CD14-positive monocyte (primary cell): ENCODE measurements around the gene EGFR. TPM values are rescaled to one million over a fixed set of nuclear protein-coding genes. Genes with fewer than 3 reads are reported as not detected.

Experiments
- DNase-seq, 3 donors: peaks; one replicate each; pipeline ENCODE4 v3.0.0-alpha.2; 2011 to 2022
- H2AFZ ChIP-seq: 2 replicates; pipeline ENCODE4 v1.6.0; 2012; ENCODE audit warnings: mild to moderate bottlenecking, low read depth, low read length, inconsistent platforms; ENCODE audit not compliant: insufficient read depth, poor library complexity, severe bottlenecking
- H3K27ac ChIP-seq, 2 donors: 1 replicate in 1 of 2; 2 replicates in 1 of 2; pipeline ENCODE4 v1.5.1; 2012 to 2013; ENCODE audit warnings: low read length in 2 of 2, control low read depth in 1 of 2, inconsistent platforms in 1 of 2, low read depth in 1 of 2, mild to moderate bottlenecking in 1 of 2
- H3K27me3 ChIP-seq, 2 donors: one replicate each; pipeline versions ENCODE4 v1.6.0 to v1.6.1; 2011 to 2013; ENCODE audit warnings: low read length in 2 of 2; ENCODE audit not compliant: control insufficient read depth in 2 of 2, insufficient read depth in 2 of 2
- H3K36me3 ChIP-seq, 2 donors: replicated peaks in 1 of 2; 1 replicate in 1 of 2; 2 replicates in 1 of 2; pipeline versions ENCODE4 v1.5.1 to v1.6.1; 2012 to 2013; ENCODE audit warnings: low read length in 2 of 2, control low read depth in 1 of 2, inconsistent platforms in 1 of 2, mild to moderate bottlenecking in 1 of 2; ENCODE audit not compliant: insufficient read depth in 2 of 2, control insufficient read depth in 1 of 2
- H3K4me1 ChIP-seq, 2 donors: 1 replicate in 1 of 2; 2 replicates in 1 of 2; pipeline versions ENCODE4 v1.5.1 to v1.6.1; 2012 to 2013; ENCODE audit warnings: low read length in 2 of 2, control low read depth in 1 of 2, inconsistent platforms in 1 of 2, mild to moderate bottlenecking in 1 of 2, moderate library complexity in 1 of 2; ENCODE audit not compliant: insufficient read depth in 2 of 2, control insufficient read depth in 1 of 2
- H3K4me2 ChIP-seq: replicated peaks from 2 replicates; pipeline ENCODE3; 2012; ENCODE audit warnings: low read length, moderate library complexity, mild to moderate bottlenecking; ENCODE audit not compliant: poor library complexity, severe bottlenecking; ENCODE audit errors: extremely low read depth
- H3K4me3 ChIP-seq, 3 experiments: fragments of 200-600 bp in 1 of 3; sonication (generic) in 1 of 3; replicated peaks in 1 of 3; 1 replicate in 2 of 3; 2 replicates in 1 of 3; pipeline ENCODE4 v1.5.1; 2011 to 2013; ENCODE audit warnings: low read length in 3 of 3, mild to moderate bottlenecking in 3 of 3, control low read depth in 2 of 3, low read depth in 2 of 3, inconsistent platforms in 1 of 3, moderate library complexity in 1 of 3
- H3K79me2 ChIP-seq: 2 replicates; pipeline ENCODE4 v1.6.0; 2012; ENCODE audit warnings: mild to moderate bottlenecking, control low read depth, inconsistent platforms, low read length, moderate library complexity; ENCODE audit not compliant: insufficient read depth
- H3K9ac ChIP-seq: 2 replicates; pipeline ENCODE4 v1.6.0; 2017; ENCODE audit warnings: low read length, mild to moderate bottlenecking; ENCODE audit not compliant: insufficient read depth, poor library complexity, severe bottlenecking
- H3K9me3 ChIP-seq, 2 donors: replicated peaks in 1 of 2; 1 replicate in 1 of 2; 2 replicates in 1 of 2; pipeline versions ENCODE4 v1.5.1 to v1.6.1; 2012 to 2013; ENCODE audit warnings: low read length in 2 of 2, control low read depth in 1 of 2; ENCODE audit not compliant: control insufficient read depth in 1 of 2, insufficient read depth in 1 of 2
- H4K20me1 ChIP-seq: 2 replicates; pipeline ENCODE4 v1.6.0; 2012; ENCODE audit warnings: mild to moderate bottlenecking, low read length, control low read depth, moderate library complexity; ENCODE audit not compliant: insufficient read depth
- H3K27ac Mint-ChIP-seq, 7 donors: one replicate each; pipeline ENCODE4 v1.8.0; 2020; ENCODE audit warnings: mild to moderate bottlenecking in 7 of 7, mixed read lengths in 7 of 7, moderate library complexity in 6 of 7, inconsistent platforms in 2 of 7
- H3K27me3 Mint-ChIP-seq, 3 donors: one replicate each; pipeline ENCODE4 v1.8.0; 2021 to 2022; ENCODE audit warnings: low read depth in 3 of 3, mild to moderate bottlenecking in 3 of 3, mixed read lengths in 3 of 3, moderate library complexity in 3 of 3, inconsistent platforms in 1 of 3
- H3K36me3 Mint-ChIP-seq, 2 donors: one replicate each; pipeline ENCODE4 v1.8.0; 2020; ENCODE audit warnings: mixed read lengths in 2 of 2, inconsistent platforms in 1 of 2, mild to moderate bottlenecking in 1 of 2
- H3K4me1 Mint-ChIP-seq: one replicate; pipeline ENCODE4 v1.8.0; 2020; ENCODE audit warnings: mild to moderate bottlenecking, mixed read lengths
- H3K4me3 Mint-ChIP-seq, 2 donors: one replicate each; pipeline ENCODE4 v1.8.0; 2020; ENCODE audit warnings: mild to moderate bottlenecking in 2 of 2, mixed read lengths in 2 of 2, moderate library complexity in 1 of 2
- H3K9me3 Mint-ChIP-seq, 7 donors: one replicate each; pipeline ENCODE4 v1.8.0; 2020 to 2022; ENCODE audit warnings: mixed read lengths in 7 of 7, mild to moderate bottlenecking in 6 of 7, moderate library complexity in 6 of 7, inconsistent platforms in 2 of 7
- WGBS: methylation state at CpG from one replicate; pipeline ENCODE4 v1.1.5; 2013; ENCODE audit warnings: missing lambda C conversion rate; ENCODE audit not compliant: insufficient coverage; 5-methylcytosine and 5-hydroxymethylcytosine counted together
- intact Hi-C, 2 donors: fragments of 100-400 bp; cut with micrococcal nuclease; formaldehyde crosslinking; loops; one replicate each; pipeline versions ENCODE4 v1.15.0 to v1.15.1; 2023
- polyA plus RNA-seq, 3 donors: library from polyadenylated mRNA; depleted of rRNA in 1 of 3; unstranded in 2 of 3; stranded (reverse) in 1 of 3; fragments of 300-500 nt in 2 of 3; fragments of >200 nt in 1 of 3; fragmentation: Illumina TruSeq in 2 of 3; gene quantifications; 1 replicate in 2 of 3; 2 replicates in 1 of 3; pipeline ENCODE4 v1.2.3, GENCODE V29; 2012 to 2021
- TF ChIP-seq, protein P1 (sequence below): fragments of 200-600 bp; IDR thresholded peaks from one replicate; pipeline ENCODE4 v1.8.0; 2022; ENCODE audit warnings: antibody characterized with exemption, mild to moderate bottlenecking

EGFR gene
- polyA plus RNA-seq, 3 donors = not detected

DNA sequence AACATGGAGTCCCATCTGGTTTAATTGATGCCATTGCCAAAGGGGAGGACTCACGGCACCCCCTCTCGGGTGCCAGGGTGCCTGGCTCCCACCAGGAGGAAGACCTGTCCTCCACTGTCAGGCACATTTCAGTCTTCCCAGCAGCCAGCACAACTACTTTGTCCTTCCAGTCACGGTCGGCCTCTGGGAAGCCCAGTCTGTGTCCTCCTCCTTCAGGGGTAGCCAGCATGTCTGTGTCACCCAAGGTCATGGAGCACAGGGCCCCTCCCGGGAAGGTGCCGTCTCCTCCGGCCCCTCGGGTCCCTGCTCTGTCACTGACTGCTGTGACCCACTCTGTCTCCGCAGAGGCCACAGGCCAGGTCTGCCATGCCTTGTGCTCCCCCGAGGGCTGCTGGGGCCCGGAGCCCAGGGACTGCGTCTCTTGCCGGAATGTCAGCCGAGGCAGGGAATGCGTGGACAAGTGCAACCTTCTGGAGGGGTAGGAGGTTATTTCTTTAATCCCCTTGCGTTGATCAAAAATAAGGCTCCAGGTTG lies 142.4 kb downstream of the EGFR start:
- Histone ChIP-seq H3K9me3 (no peaks in the 10 kb centered on the region), H4K20me1 (no peaks in the 10 kb centered on the region), H3K4me2 (no peak overlapping the region), H3K27ac (no peak overlapping the region), H2AFZ (no peak overlapping the region), H3K79me2 (no peaks in the 10 kb centered on the region), H3K9ac (no peak overlapping the region), H3K27me3 (no peaks in the 10 kb centered on the region), H3K4me3 (no peak overlapping the region), H3K36me3 (no peaks in the 10 kb centered on the region), H3K4me1 (no peaks in the 10 kb centered on the region)
- TF ChIP-seq, protein P1, sequence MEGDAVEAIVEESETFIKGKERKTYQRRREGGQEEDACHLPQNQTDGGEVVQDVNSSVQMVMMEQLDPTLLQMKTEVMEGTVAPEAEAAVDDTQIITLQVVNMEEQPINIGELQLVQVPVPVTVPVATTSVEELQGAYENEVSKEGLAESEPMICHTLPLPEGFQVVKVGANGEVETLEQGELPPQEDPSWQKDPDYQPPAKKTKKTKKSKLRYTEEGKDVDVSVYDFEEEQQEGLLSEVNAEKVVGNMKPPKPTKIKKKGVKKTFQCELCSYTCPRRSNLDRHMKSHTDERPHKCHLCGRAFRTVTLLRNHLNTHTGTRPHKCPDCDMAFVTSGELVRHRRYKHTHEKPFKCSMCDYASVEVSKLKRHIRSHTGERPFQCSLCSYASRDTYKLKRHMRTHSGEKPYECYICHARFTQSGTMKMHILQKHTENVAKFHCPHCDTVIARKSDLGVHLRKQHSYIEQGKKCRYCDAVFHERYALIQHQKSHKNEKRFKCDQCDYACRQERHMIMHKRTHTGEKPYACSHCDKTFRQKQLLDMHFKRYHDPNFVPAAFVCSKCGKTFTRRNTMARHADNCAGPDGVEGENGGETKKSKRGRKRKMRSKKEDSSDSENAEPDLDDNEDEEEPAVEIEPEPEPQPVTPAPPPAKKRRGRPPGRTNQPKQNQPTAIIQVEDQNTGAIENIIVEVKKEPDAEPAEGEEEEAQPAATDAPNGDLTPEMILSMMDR = no peak
- Mint-ChIP-seq H3K27ac (no peak overlapping the region), H3K4me1 (no peaks in the 10 kb centered on the region), H3K27me3 (peaks cover 1 to 5% (median 2%) of the 10 kb centered on the region in 3 donors), H3K9me3 (peaks cover 0 to 11% (median 0%) of the 10 kb centered on the region in 7 donors), H3K4me3 (no peak overlapping the region), H3K36me3 (no peaks in the 10 kb centered on the region)
- whole genome bisulfite sequencing = 96% methylated on average over 15 of the region's 16 CpGs
- DNase-seq = no peak
- intact Hi-C loops = no loop called here

DNA sequence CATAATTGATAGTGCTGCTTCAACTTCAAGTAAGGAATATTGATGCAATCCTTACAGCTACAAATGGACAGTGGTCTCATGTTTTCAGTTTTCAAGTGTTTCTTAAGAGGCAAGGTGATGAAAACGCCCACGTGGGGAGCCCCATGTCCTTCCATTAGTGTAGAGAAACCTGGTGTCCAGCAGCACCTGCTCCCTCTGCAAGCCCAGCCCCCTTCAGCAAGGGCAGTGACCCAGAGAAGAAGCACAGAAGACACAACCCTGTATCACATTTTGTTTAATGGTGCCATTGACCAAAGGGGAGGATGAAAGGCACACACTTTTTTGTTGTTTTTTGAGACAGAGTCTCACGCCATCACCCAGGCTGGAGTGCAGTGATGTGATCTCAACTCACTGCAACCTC lies 143.7 kb downstream of the EGFR start:
- WGBS = 100% methylated on average over 3 of the region's 3 CpGs

More for the DNA sequence above, 143.7 kb downstream of the EGFR start:
- Mint-ChIP-seq H3K36me3 (no peaks in the 10 kb centered on the region), H3K27me3 (peaks cover 0 to 8% (median 2%) of the 10 kb centered on the region in 3 donors), H3K4me1 (no peaks in the 10 kb centered on the region), H3K27ac (no peak overlapping the region), H3K4me3 (no peak overlapping the region), H3K9me3 (peaks cover 0 to 14% (median 4%) of the 10 kb centered on the region in 7 donors)
- H3K4me3 ChIP-seq = no peak overlapping the region
- no peak overlapping the region for H3K9ac ChIP-seq
- intact Hi-C loops = no loop called here
- no peaks in the 10 kb centered on the region for H3K36me3 ChIP-seq
- no peak for DNase-seq
- no peaks in the 10 kb centered on the region for H3K4me1 ChIP-seq
- no peak overlapping the region for H3K27ac ChIP-seq
- no peaks in the 10 kb centered on the region for H3K79me2 ChIP-seq
- TF ChIP-seq, protein P1 = no peak
- H2AFZ ChIP-seq = no peak overlapping the region
- no peaks in the 10 kb centered on the region for H4K20me1 ChIP-seq
- H3K9me3 ChIP-seq = peaks cover 0 to 7% of the 10 kb centered on the region in 2 donors
- H3K4me2 ChIP-seq = no peak overlapping the region
- H3K27me3 ChIP-seq = no peaks in the 10 kb centered on the region
